ENCODE data around the gene AGBL2.
A peak's percentile ranks its signal among the peaks of the same experiment; 100 is the strongest.

DNA sequence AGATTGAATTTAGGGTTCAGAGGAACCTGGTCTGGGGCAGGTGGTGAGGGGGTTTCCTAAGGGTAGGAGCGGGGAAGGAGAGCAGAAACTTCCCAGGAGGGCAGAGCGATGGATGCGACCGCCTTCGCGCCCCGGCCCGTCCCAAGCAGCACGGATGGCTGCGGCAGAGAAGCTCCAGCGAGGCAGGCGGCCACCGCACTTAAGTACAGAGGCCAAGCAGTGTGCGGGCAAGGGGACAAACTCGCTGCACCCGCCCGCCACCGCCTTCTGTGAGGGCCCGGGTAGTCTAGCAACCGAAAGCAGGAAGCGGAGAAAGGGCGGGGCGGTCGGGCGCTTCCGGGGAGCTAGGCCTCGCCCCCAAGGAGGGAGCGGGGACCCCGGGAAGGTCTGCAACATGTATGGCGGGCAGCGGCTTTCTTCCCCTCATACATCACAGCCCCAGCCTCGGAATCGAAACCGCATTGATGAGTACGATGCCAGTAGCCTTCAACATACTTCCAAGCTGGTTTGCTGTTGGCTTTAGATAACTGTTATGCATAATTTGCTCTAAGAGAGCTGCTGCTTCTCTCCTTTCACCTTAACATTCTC, at the start of gene AGBL2:
- TF ChIP-seq, protein P1, sequence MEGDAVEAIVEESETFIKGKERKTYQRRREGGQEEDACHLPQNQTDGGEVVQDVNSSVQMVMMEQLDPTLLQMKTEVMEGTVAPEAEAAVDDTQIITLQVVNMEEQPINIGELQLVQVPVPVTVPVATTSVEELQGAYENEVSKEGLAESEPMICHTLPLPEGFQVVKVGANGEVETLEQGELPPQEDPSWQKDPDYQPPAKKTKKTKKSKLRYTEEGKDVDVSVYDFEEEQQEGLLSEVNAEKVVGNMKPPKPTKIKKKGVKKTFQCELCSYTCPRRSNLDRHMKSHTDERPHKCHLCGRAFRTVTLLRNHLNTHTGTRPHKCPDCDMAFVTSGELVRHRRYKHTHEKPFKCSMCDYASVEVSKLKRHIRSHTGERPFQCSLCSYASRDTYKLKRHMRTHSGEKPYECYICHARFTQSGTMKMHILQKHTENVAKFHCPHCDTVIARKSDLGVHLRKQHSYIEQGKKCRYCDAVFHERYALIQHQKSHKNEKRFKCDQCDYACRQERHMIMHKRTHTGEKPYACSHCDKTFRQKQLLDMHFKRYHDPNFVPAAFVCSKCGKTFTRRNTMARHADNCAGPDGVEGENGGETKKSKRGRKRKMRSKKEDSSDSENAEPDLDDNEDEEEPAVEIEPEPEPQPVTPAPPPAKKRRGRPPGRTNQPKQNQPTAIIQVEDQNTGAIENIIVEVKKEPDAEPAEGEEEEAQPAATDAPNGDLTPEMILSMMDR (IDR thresholded peaks at IDR 0.05 in 8 of 11, conservative IDR thresholded peaks at IDR 0.05 in 3 of 11) = no peak
- TF ChIP-seq POLR2AphosphoS5 (IDR thresholded peaks at IDR 0.05) (peak; percentile 94 to 97 (median 95)), POLR2A (IDR thresholded peaks at IDR 0.05) (peak in 1 of 3 donors; percentile 58)

All from spleen (tissue), 7 donors.